OCI-LY1 (cell line): ENCODE data around the gene MEP1A.

ENCODE experiments used
- H2AFZ ChIP-seq: fragments of 200-600 bp; sonication (generic), shearing (Covaris generic); 2 replicates; pipeline ENCODE4 v1.6.0; 2014; ENCODE audit warnings: antibody characterized with exemption, mild to moderate bottlenecking, low read length
- H3F3A ChIP-seq: fragments of 200-600 bp; sonication (generic), shearing (Covaris generic); 2 replicates; pipeline ENCODE4 v1.6.0; 2014; ENCODE audit warnings: mild to moderate bottlenecking, antibody characterized with exemption, low read length, moderate library complexity; ENCODE audit not compliant: insufficient read depth
- H3K27ac ChIP-seq: fragments of 200-600 bp; sonication (generic); 2 replicates; pipeline ENCODE4 v1.5.1; 2014; ENCODE audit warnings: low read length, mixed run types, mild to moderate bottlenecking, low read depth; ENCODE audit not compliant: poor library complexity, severe bottlenecking
- H3K27me3 ChIP-seq: fragments of 200-600 bp; sonication (generic); 2 replicates; pipeline ENCODE4 v1.6.0; 2014; ENCODE audit warnings: antibody characterized with exemption, mild to moderate bottlenecking, low read length, moderate library complexity; ENCODE audit not compliant: insufficient read depth
- H3K36me3 ChIP-seq: fragments of 200-600 bp; sonication (generic); 2 replicates; pipeline ENCODE4 v1.6.1; 2014; ENCODE audit warnings: mild to moderate bottlenecking, antibody characterized with exemption, low read length, moderate library complexity, mixed read lengths; ENCODE audit not compliant: insufficient read depth
- H3K4me1 ChIP-seq: fragments of 200-600 bp; sonication (generic); 2 replicates; pipeline ENCODE4 v1.5.1; 2014; ENCODE audit warnings: mild to moderate bottlenecking, low read length, moderate library complexity; ENCODE audit not compliant: insufficient read depth, severe bottlenecking
- H3K4me2 ChIP-seq: fragments of 200-600 bp; sonication (generic), shearing (Covaris generic); 2 replicates; pipeline ENCODE4 v1.6.1; 2014; ENCODE audit warnings: low read length
- H3K4me3 ChIP-seq: fragments of 200-600 bp; sonication (generic); 2 replicates; pipeline ENCODE4 v1.5.1; 2014; ENCODE audit warnings: low read length, low read depth, mild to moderate bottlenecking, mixed read lengths; ENCODE audit not compliant: poor library complexity, severe bottlenecking
- H3K79me2 ChIP-seq: fragments of 200-600 bp; shearing (Covaris generic); 2 replicates; pipeline ENCODE4 v1.6.1; 2016; ENCODE audit warnings: mixed run types, low read length, mixed read lengths; ENCODE audit not compliant: insufficient read depth
- H3K9ac ChIP-seq: fragments of 200-600 bp; sonication (generic), shearing (Covaris generic); 2 replicates; pipeline ENCODE4 v1.6.1; 2014; ENCODE audit warnings: mild to moderate bottlenecking, low read length, mixed read lengths
- H3K9me2 ChIP-seq: fragments of 200-600 bp; sonication (generic), shearing (Covaris generic); 2 replicates; pipeline ENCODE4 v1.6.1; 2014; ENCODE audit warnings: low read depth, mild to moderate bottlenecking, low read length, mixed read lengths
- H3K9me3 ChIP-seq: fragments of 200-600 bp; shearing (Covaris generic); 2 replicates; pipeline ENCODE4 v1.6.1; 2014; ENCODE audit warnings: low read length, mixed read lengths
- H4K20me1 ChIP-seq: fragments of 200-600 bp; sonication (generic), shearing (Covaris generic); 2 replicates; pipeline ENCODE4 v1.6.0; 2016; ENCODE audit warnings: mild to moderate bottlenecking, low read length; ENCODE audit not compliant: insufficient read depth
- CTCF ChIP-seq: fragments of 200-600 bp; sonication (generic), shearing (Covaris generic); IDR thresholded peaks from 2 replicates; pipeline ENCODE4 v1.5.1; 2017; ENCODE audit warnings: mild to moderate bottlenecking, antibody characterized with exemption, low read length, moderate library complexity, mixed read lengths
- EZH2 ChIP-seq: fragments of 200-600 bp; sonication (generic), shearing (Covaris generic); IDR thresholded peaks from 2 replicates; pipeline ENCODE4 v1.8.0; 2017; ENCODE audit warnings: borderline replicate concordance, mixed run types, mild to moderate bottlenecking, antibody characterized with exemption, low read length, moderate library complexity, mixed read lengths

MEP1A gene

GRCh38 chr6:46815130-46815529 lies 21.9 kb downstream of the MEP1A start:
- H3K4me1 ChIP-seq = no peaks in the 10 kb centered on the region
- H3K36me3 ChIP-seq = no peaks in the 10 kb centered on the region
- no peaks in the 10 kb centered on the region for H3K27me3 ChIP-seq
- H3K4me2 ChIP-seq = no peak overlapping the region
- no peak overlapping the region for H2AFZ ChIP-seq
- TF ChIP-seq CTCF (no peak), EZH2 (no peak)
- H3K9me2 ChIP-seq = no peaks in the 10 kb centered on the region
- no peak overlapping the region for H3K4me3 ChIP-seq
- no peaks in the 10 kb centered on the region for H4K20me1 ChIP-seq
- no peak overlapping the region for H3K27ac ChIP-seq
- no peaks in the 10 kb centered on the region for H3F3A ChIP-seq
- no peaks in the 10 kb centered on the region for H3K9me3 ChIP-seq
- H3K9ac ChIP-seq = no peak overlapping the region
- no peaks in the 10 kb centered on the region for H3K79me2 ChIP-seq

- H3K4me2 ChIP-seq = no peak overlapping the region
- no peaks in the 10 kb centered on the region for H3K9me3 ChIP-seq
- no peaks in the 10 kb centered on the region for H3K4me1 ChIP-seq
- H2AFZ ChIP-seq = no peak overlapping the region
- no peaks in the 10 kb centered on the region for H3K79me2 ChIP-seq
- no peak for TF ChIP-seq EZH2
- TF ChIP-seq CTCF = no peak
- H3K9me2 ChIP-seq = no peaks in the 10 kb centered on the region
- no peaks in the 10 kb centered on the region for H3K27me3 ChIP-seq
- no peak overlapping the region for H3K27ac ChIP-seq
- H3K4me3 ChIP-seq = no peak overlapping the region
- H3F3A ChIP-seq = no peaks in the 10 kb centered on the region
- no peak overlapping the region for H3K9ac ChIP-seq
- H4K20me1 ChIP-seq = no peaks in the 10 kb centered on the region
- no peaks in the 10 kb centered on the region for H3K36me3 ChIP-seq
Measured at GRCh38 chr6:46816626-46817025, 23.4 kb downstream of the MEP1A start.

GRCh38 chr6:46819561-46819960 lies 26.4 kb downstream of the MEP1A start:
- Histone ChIP-seq H2AFZ (no peak overlapping the region), H3K9me3 (no peaks in the 10 kb centered on the region)
- TF ChIP-seq EZH2 (no peak), CTCF (no peak)

More at GRCh38 chr6:46819561-46819960, 26.4 kb downstream of the MEP1A start:
- H3K27me3 ChIP-seq = no peaks in the 10 kb centered on the region
- no peak overlapping the region for H3K4me2 ChIP-seq
- no peaks in the 10 kb centered on the region for H3F3A ChIP-seq
- H3K4me1 ChIP-seq = no peaks in the 10 kb centered on the region
- H3K27ac ChIP-seq = no peak overlapping the region
- no peak overlapping the region for H3K4me3 ChIP-seq
- no peaks in the 10 kb centered on the region for H3K36me3 ChIP-seq
- no peak overlapping the region for H3K9ac ChIP-seq
- H4K20me1 ChIP-seq = no peaks in the 10 kb centered on the region
- no peaks in the 10 kb centered on the region for H3K9me2 ChIP-seq
- no peaks in the 10 kb centered on the region for H3K79me2 ChIP-seq
